WERI-Rb-1 (cell line): ENCODE measurements around the gene ASTL.

Experiments
- DNase-seq: peaks from one replicate; pipeline ENCODE4 v3.0.0-alpha.2; 2020
- H3K27ac ChIP-seq: fragments of 250-450 bp; sonication (Bioruptor Pico); 2 replicates; pipeline ENCODE4 v1.5.1; 2020; ENCODE audit warnings: mild to moderate bottlenecking, moderate library complexity
- H3K27me3 ChIP-seq: fragments of 250-450 bp; sonication (Bioruptor Pico); 2 replicates; pipeline ENCODE4 v1.5.1; 2021; ENCODE audit warnings: mild to moderate bottlenecking, low read depth, moderate library complexity; ENCODE audit not compliant: insufficient read depth, severe bottlenecking
- H3K36me3 ChIP-seq: fragments of 250-450 bp; sonication (Bioruptor Pico); 2 replicates; pipeline ENCODE4 v1.5.1; 2020; ENCODE audit warnings: mild to moderate bottlenecking, moderate library complexity
- H3K4me3 ChIP-seq: 2 replicates; pipeline ENCODE4 v1.5.1; 2011; ENCODE audit warnings: low read depth, mild to moderate bottlenecking, control low read depth, low read length
- H3K9me3 ChIP-seq: fragments of 250-450 bp; sonication (Bioruptor Pico); 2 replicates; pipeline ENCODE4 v1.5.1; 2021; ENCODE audit warnings: mild to moderate bottlenecking, moderate library complexity; ENCODE audit not compliant: severe bottlenecking
- TF ChIP-seq, protein P1 (sequence below): IDR thresholded peaks from 2 replicates; pipeline ENCODE4 v1.5.1; 2011; ENCODE audit warnings: low read depth, mild to moderate bottlenecking, control low read depth, inconsistent platforms, low read length

ASTL gene

GRCh38 chr2:96174251-96175144 is 36.2 kb upstream of the ASTL start:
- peak overlapping the region; percentile 82 for H3K27ac ChIP-seq
- no peak overlapping the region for H3K4me3 ChIP-seq
- no peaks in the 10 kb centered on the region for H3K36me3 ChIP-seq
- TF ChIP-seq, protein P1, sequence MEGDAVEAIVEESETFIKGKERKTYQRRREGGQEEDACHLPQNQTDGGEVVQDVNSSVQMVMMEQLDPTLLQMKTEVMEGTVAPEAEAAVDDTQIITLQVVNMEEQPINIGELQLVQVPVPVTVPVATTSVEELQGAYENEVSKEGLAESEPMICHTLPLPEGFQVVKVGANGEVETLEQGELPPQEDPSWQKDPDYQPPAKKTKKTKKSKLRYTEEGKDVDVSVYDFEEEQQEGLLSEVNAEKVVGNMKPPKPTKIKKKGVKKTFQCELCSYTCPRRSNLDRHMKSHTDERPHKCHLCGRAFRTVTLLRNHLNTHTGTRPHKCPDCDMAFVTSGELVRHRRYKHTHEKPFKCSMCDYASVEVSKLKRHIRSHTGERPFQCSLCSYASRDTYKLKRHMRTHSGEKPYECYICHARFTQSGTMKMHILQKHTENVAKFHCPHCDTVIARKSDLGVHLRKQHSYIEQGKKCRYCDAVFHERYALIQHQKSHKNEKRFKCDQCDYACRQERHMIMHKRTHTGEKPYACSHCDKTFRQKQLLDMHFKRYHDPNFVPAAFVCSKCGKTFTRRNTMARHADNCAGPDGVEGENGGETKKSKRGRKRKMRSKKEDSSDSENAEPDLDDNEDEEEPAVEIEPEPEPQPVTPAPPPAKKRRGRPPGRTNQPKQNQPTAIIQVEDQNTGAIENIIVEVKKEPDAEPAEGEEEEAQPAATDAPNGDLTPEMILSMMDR = peak; percentile 88
- H3K9me3 ChIP-seq = peaks cover 7% of the 10 kb centered on the region
- H3K27me3 ChIP-seq = no peaks in the 10 kb centered on the region
- DNase-seq = peak; percentile 90

DNA sequence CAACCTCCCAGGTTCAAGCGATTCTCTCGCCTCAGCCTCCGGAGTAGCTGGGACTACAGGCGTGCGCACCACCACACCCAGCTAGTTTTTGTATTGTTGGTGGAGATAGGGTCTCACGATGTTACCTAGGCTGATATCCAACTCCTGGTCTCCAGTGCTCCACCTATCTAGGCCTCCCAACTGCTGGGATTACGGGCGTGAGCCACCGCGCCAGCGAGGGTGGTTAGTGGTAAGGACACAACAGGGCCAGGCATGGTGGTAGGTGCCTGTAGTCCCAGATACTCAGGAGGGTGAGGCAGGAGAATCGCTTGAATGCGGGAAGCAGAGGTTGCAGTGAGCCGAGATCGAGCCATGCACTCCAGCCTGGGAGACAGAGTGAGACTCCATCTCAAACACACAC is 33.5 kb upstream of the ASTL start:
- no peaks in the 10 kb centered on the region for H3K27me3 ChIP-seq
- peaks cover 7% of the 10 kb centered on the region for H3K9me3 ChIP-seq
- DNase-seq = no peak
- TF ChIP-seq, protein P1 = no peak
- no peaks in the 10 kb centered on the region for H3K36me3 ChIP-seq
- H3K4me3 ChIP-seq = no peak overlapping the region
- no peak overlapping the region for H3K27ac ChIP-seq

- Histone ChIP-seq H3K27me3 (no peaks in the 10 kb centered on the region), H3K36me3 (no peaks in the 10 kb centered on the region), H3K9me3 (peaks cover 7% of the 10 kb centered on the region), H3K4me3 (no peak overlapping the region), H3K27ac (no peak overlapping the region)
- DNase-seq = no peak
- TF ChIP-seq, protein P1 = no peak
Measured at GRCh38 chr2:96170626-96171025, 32.3 kb upstream of the ASTL start.

DNA sequence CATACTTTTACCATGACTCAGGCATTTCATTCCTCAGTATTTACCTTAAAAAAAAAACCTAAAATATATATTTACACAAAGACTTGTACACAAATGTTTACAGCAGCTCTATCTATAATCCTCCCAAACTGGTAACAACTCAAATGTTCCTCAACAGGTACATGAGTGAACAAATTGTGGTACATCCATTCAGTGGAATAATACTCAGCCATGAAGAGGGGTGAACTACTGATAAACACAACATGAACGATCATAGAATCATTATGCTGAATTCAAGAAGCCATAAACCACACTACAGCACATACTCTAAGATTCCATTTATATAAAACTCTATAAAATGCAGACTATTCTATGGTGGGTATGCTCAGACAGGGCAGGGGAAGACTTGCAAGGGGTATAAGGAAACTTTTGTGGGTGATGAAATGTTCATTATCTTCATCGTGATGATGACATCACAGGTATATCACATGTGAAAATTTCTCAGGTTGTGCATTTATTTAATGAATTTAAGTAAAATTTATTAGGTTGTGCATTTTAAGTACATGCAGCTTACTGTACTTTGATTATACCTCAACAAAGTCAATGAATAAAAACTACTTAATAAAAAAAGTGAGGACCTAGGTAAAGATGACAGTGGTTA is 31.7 kb upstream of the ASTL start:
- Histone ChIP-seq H3K9me3 (peaks cover 7% of the 10 kb centered on the region), H3K4me3 (no peak overlapping the region), H3K27ac (no peak overlapping the region), H3K27me3 (no peaks in the 10 kb centered on the region), H3K36me3 (no peaks in the 10 kb centered on the region)
- TF ChIP-seq, protein P1 = no peak
- no peak for DNase-seq

GRCh38 chr2:96167407-96168013 is 29.2 kb upstream of the ASTL start:
- Histone ChIP-seq H3K27ac (no peak overlapping the region), H3K9me3 (peaks cover 7% of the 10 kb centered on the region), H3K4me3 (no peak overlapping the region), H3K27me3 (no peaks in the 10 kb centered on the region), H3K36me3 (no peaks in the 10 kb centered on the region)
- TF ChIP-seq, protein P1 = no peak
- DNase-seq = no peak
